ENCODE data around the gene KCNG4.

KCNG4 gene

DNA sequence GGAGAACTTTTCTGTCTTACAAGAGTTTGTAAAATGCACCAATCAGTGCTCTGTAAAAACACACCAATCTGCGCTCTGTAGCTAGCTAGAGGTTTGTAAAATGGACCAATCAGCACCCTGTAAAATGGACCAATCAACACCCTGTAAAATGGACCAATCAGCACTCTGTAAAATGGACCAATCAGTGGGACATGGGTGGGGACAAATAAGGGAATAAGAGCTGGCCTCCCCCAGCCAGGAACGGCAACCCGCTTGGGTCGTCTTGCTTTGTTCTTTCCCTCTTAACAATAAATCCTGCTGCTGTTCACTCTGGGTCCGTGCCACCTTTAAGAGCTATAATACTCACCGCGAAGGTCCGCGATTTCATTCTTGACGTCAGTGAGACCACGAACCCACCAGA is 18.5 kb upstream of the KCNG4 start:
- H3K9me3 ChIP-seq = peaks cover 0 to 7% (median 6%) of the 10 kb centered on the region in 3 donors
- no peaks in the 10 kb centered on the region for H3K4me1 ChIP-seq
- no peak for DNase-seq
- H3K27ac ChIP-seq = no peak overlapping the region
- peaks cover 0 to 17% of the 10 kb centered on the region in 2 donors for H3K27me3 ChIP-seq
- H3K4me3 ChIP-seq = no peak overlapping the region
- intact Hi-C loops (cut with DNase I; ENCODE audit: low total_unique reads) = no loop called here
- no peak for TF ChIP-seq CTCF (IDR thresholded peaks at IDR 0.05)
- no peaks in the 10 kb centered on the region for H3K36me3 ChIP-seq

DNA sequence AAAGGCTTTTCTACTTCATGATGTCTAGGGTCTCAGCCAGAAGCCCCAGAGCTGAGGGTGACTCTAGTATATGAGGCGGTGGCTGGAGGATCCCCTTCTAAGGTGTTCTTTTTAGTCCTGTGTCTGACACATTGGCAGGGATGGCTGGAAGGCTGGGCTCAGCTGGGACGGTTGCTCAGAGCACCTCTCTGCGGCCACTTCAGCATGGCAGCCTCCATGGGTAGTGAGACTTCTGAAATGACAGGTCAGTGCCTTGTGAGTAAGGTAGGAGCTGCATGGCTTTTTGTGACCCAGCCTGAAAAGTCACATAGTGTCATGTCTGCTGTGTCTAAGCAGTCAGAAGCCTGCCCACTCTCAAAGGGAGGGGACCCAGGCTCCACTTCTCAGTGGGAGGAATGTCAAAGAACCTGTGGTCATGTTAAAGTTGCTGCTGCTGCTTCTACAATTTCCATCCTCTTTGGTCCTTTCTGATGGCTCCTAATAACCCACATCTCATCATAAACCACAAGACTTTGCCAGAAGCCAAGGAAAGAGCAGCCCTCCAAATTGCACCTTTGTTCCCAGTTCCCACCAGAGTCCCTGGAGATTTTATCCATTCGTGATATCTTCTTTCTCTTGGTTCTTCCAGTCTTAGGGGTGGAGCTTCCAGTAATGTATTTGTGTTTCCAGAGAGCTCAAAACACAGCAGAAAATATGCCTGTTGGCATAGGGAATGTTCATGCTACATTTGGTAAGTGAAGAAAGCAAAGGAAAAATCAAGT is 15.4 kb upstream of the KCNG4 start:
- Histone ChIP-seq H3K27me3 (peaks cover 0 to 6% of the 10 kb centered on the region in 2 donors), H3K4me3 (no peak overlapping the region), H3K4me1 (no peaks in the 10 kb centered on the region), H3K27ac (no peak overlapping the region), H3K36me3 (no peaks in the 10 kb centered on the region), H3K9me3 (peaks cover 0 to 7% (median 6%) of the 10 kb centered on the region in 3 donors)
- DNase-seq = no peak
- TF ChIP-seq CTCF (IDR thresholded peaks at IDR 0.05) = no peak
- intact Hi-C loops (cut with DNase I; ENCODE audit: low total_unique reads) = no loop called here

DNA sequence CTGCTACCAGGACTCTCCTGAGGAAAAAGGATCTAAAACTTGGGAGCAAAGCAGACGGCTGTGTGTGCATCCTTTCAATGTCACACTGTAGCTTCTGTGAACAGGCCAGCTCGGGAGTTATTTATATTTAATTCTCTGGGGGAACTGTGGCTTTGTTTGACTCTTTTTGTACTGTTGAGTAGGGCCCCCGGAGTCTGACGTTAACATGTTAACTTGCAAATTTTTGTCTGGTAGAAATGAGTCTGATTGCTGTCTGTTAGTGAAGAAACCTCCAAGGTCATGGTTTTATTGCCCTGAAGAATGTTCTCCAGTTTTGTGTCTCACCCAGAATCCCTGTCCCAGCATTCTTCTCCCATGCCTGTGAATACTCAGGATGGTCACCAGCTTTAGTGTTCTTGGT is 14.2 kb upstream of the KCNG4 start:
- Histone ChIP-seq H3K4me1 (no peaks in the 10 kb centered on the region), H3K36me3 (no peaks in the 10 kb centered on the region), H3K4me3 (no peak overlapping the region), H3K27ac (no peak overlapping the region), H3K27me3 (peaks cover 0 to 6% of the 10 kb centered on the region in 2 donors), H3K9me3 (peaks cover 0 to 7% (median 6%) of the 10 kb centered on the region in 3 donors)
- TF ChIP-seq CTCF (IDR thresholded peaks at IDR 0.05) = no peak
- DNase-seq = no peak
- intact Hi-C loops (cut with DNase I; ENCODE audit: low total_unique reads) = no loop called here

- no peak for DNase-seq
- TF ChIP-seq CTCF (IDR thresholded peaks at IDR 0.05) = no peak
- H3K4me3 ChIP-seq = no peak overlapping the region
- no peaks in the 10 kb centered on the region for H3K36me3 ChIP-seq
- H3K9me3 ChIP-seq = peaks cover 0 to 7% (median 6%) of the 10 kb centered on the region in 3 donors
- no peaks in the 10 kb centered on the region for H3K4me1 ChIP-seq
- no peak overlapping the region for H3K27ac ChIP-seq
- intact Hi-C loops (cut with DNase I; ENCODE audit: low total_unique reads) = no loop called here
- H3K27me3 ChIP-seq = peaks cover 0 to 1% of the 10 kb centered on the region in 2 donors
Measured at GRCh38 chr16:84253173-84253572, 13.4 kb upstream of the KCNG4 start.

- no peak for DNase-seq
- Histone ChIP-seq H3K4me3 (no peak overlapping the region), H3K9me3 (peaks cover 0 to 7% (median 6%) of the 10 kb centered on the region in 3 donors), H3K27ac (no peak overlapping the region), H3K36me3 (no peaks in the 10 kb centered on the region), H3K27me3 (no peaks in the 10 kb centered on the region), H3K4me1 (no peaks in the 10 kb centered on the region)
- TF ChIP-seq CTCF (IDR thresholded peaks at IDR 0.05) = no peak
- intact Hi-C loops (cut with DNase I; ENCODE audit: low total_unique reads) = no loop called here
Measured at GRCh38 chr16:84252184-84252583, 12.4 kb upstream of the KCNG4 start.

All from tibial artery (tissue), 4 donors.